WTC11 (cell line): ENCODE results near the gene C22orf31. TPM values are rescaled to one million over a fixed set of nuclear protein-coding genes. Genes with fewer than 3 reads are reported as not detected.

Experiments
- ATAC-seq: fragments of 200-7000 bp; cut with Tn5 transposase; 2 replicates; pipeline ENCODE4 v1.10.0; 2021; ENCODE audit warnings: mild to moderate bottlenecking, moderate library complexity
- CTCF ChIA-PET: fragments of 300-600 bp; sonication (Branson Sonifier 250); formaldehyde crosslinking; loops from one replicate; lab custom pipeline; 2021; ENCODE audit warnings: antibody characterized with exemption; lab: Charles Lee
- POLR2A ChIA-PET: fragments of 350-600 bp; sonication (Branson Sonifier 250); formaldehyde crosslinking; loops from one replicate; lab custom pipeline; 2021; ENCODE audit warnings: antibody characterized with exemption; lab: Charles Lee
- DNase-seq: peaks from one replicate; pipeline ENCODE4 v3.0.0; 2021; ENCODE audit warnings: low spot score
- H3K27ac Mint-ChIP-seq: 2 replicates; pipeline ENCODE4 v1.8.0; 2021; ENCODE audit warnings: mixed read lengths
- H3K27me3 Mint-ChIP-seq: 2 replicates; pipeline ENCODE4 v1.8.0; 2021; ENCODE audit warnings: low read depth, mild to moderate bottlenecking, moderate library complexity, mixed read lengths
- H3K36me3 Mint-ChIP-seq: 2 replicates; pipeline ENCODE4 v1.8.0; 2021; ENCODE audit warnings: mixed read lengths
- H3K4me1 Mint-ChIP-seq: 2 replicates; pipeline ENCODE4 v1.8.0; 2022; ENCODE audit warnings: mixed read lengths
- H3K4me3 Mint-ChIP-seq: 2 replicates; pipeline ENCODE4 v1.8.0; 2021; ENCODE audit warnings: mild to moderate bottlenecking, moderate library complexity, mixed read lengths
- H3K9me3 Mint-ChIP-seq: 2 replicates; pipeline ENCODE4 v1.8.0; 2021; ENCODE audit warnings: mixed read lengths
- AR ChIP-seq: fragments of 250-450 bp; sonication (Bioruptor Pico); IDR thresholded peaks from 2 replicates; pipeline ENCODE4 v1.9.0; 2021; ENCODE audit warnings: mild to moderate bottlenecking
- ATF6 ChIP-seq: sonication (generic); formaldehyde crosslinking; IDR thresholded peaks from 2 replicates; pipeline ENCODE4 v1.8.1; 2023; ENCODE audit warnings: mild to moderate bottlenecking, missing genetic modification reagents
- CBFB ChIP-seq: sonication (generic); formaldehyde crosslinking; IDR thresholded peaks from 2 replicates; pipeline ENCODE4 v1.8.1; 2022; ENCODE audit warnings: mild to moderate bottlenecking, low read depth, missing genetic modification reagents
- FOXJ3 ChIP-seq: sonication (generic); formaldehyde crosslinking; IDR thresholded peaks from 2 replicates; pipeline ENCODE4 v1.9.0; 2021; ENCODE audit warnings: missing genetic modification reagents, mild to moderate bottlenecking, borderline replicate concordance
- FOXP4 ChIP-seq: sonication (generic); formaldehyde crosslinking; IDR thresholded peaks from 2 replicates; pipeline ENCODE4 v1.8.0; 2022; ENCODE audit warnings: mild to moderate bottlenecking, missing genetic modification reagents
- GTF2I ChIP-seq: fragments of 250-450 bp; sonication (Bioruptor Pico); conservative IDR thresholded peaks from 2 replicates; pipeline ENCODE4 v1.4.0; 2021; ENCODE audit warnings: mild to moderate bottlenecking
- HMGA2 ChIP-seq: fragments of 250-450 bp; sonication (Bioruptor Pico); IDR thresholded peaks from 2 replicates; pipeline ENCODE4 v1.4.0; 2021; ENCODE audit warnings: mild to moderate bottlenecking, moderate library complexity
- KAT7 ChIP-seq: sonication (generic); formaldehyde crosslinking; IDR thresholded peaks from 2 replicates; pipeline ENCODE4 v1.8.1; 2023; ENCODE audit warnings: missing genetic modification reagents, mild to moderate bottlenecking, borderline replicate concordance
- NR1H2 ChIP-seq: sonication (generic); formaldehyde crosslinking; IDR thresholded peaks from 2 replicates; pipeline ENCODE4 v1.9.0; 2021; ENCODE audit warnings: mild to moderate bottlenecking, moderate library complexity, missing genetic modification reagents
- RELA ChIP-seq: sonication (generic); formaldehyde crosslinking; IDR thresholded peaks from 2 replicates; pipeline ENCODE4 v1.8.1; 2022; ENCODE audit warnings: missing genetic modification reagents, mild to moderate bottlenecking, borderline replicate concordance
- STAT6 ChIP-seq: sonication (generic); formaldehyde crosslinking; conservative IDR thresholded peaks from 2 replicates; pipeline ENCODE4 v1.8.1; 2023; ENCODE audit warnings: mild to moderate bottlenecking, low read depth, missing genetic modification reagents, moderate library complexity
- TCF7 ChIP-seq: sonication (generic); formaldehyde crosslinking; IDR thresholded peaks from 2 replicates; pipeline ENCODE4 v1.8.0; 2022; ENCODE audit warnings: mild to moderate bottlenecking, low read depth, missing genetic modification reagents, moderate library complexity
- TEAD1 ChIP-seq: sonication (generic); formaldehyde crosslinking; IDR thresholded peaks from 2 replicates; pipeline ENCODE4 v1.8.0; 2022; ENCODE audit warnings: mild to moderate bottlenecking, missing genetic modification reagents
- ZBTB43 ChIP-seq: sonication (generic); formaldehyde crosslinking; IDR thresholded peaks from 2 replicates; pipeline ENCODE4 v1.8.1; 2023; ENCODE audit warnings: mild to moderate bottlenecking, missing genetic modification reagents
- ZNF396 ChIP-seq: fragments of 250-450 bp; sonication (Bioruptor Pico); IDR thresholded peaks from 2 replicates; pipeline ENCODE4 v1.8.0; 2021; ENCODE audit warnings: mild to moderate bottlenecking, moderate library complexity, borderline replicate concordance
- total RNA-seq: library from RNA; stranded (reverse); gene quantifications from 3 replicates; pipeline ENCODE4 v1.2.3, GENCODE V29; 2021

C22orf31 gene
- total RNA-seq, 1 experiment from 2014 or later, result not detected

- Mint-ChIP-seq H3K27me3 (no peaks in the 10 kb centered on the region), H3K4me1 (peaks cover 39% of the 10 kb centered on the region), H3K4me3 (peak overlapping the region; percentile 77), H3K36me3 (no peaks in the 10 kb centered on the region), H3K9me3 (no peaks in the 10 kb centered on the region), H3K27ac (peak overlapping the region; percentile 26; the same call in 1 of the 2 replicates)
- no peak for TF ChIP-seq STAT6 (CRISPR knock-in tag)
- no peak for TF ChIP-seq ATF6 (CRISPR knock-in tag)
- TF ChIP-seq NR1H2, result no peak
- no peak for TF ChIP-seq HMGA2 (CRISPR knock-in tag)
- TF ChIP-seq CBFB (CRISPR knock-in tag), result no peak
- no peak for DNase-seq
- ATAC-seq, result no peak
- ChIA-PET CTCF (interaction anchor here (1.1 to 3.2 kb wide), 4 partner anchors 11 to 125 kb away, joined by 4 to 15 read pairs (median 8); no protein-coding TSS in a partner anchor), POLR2A (interaction anchor here (0.5 kb wide), 1 partner anchor 367 kb away, joined by 3 read pairs; no protein-coding TSS in a partner anchor)
Observed at GRCh38 chr22:29029202-29030000, 32.2 kb downstream of the C22orf31 start.

- DNase-seq, result no peak
- no peaks in the 10 kb centered on the region for H3K27me3 Mint-ChIP-seq
- H3K9me3 Mint-ChIP-seq, result no peaks in the 10 kb centered on the region
- ATAC-seq, result no peak
- POLR2A ChIA-PET, result no interaction called here
- H3K27ac Mint-ChIP-seq, result no peak overlapping the region
- TF ChIP-seq RELA (CRISPR knock-in tag) (no peak), TCF7 (CRISPR knock-in tag) (no peak), ZBTB43 (no peak), NR1H2 (no peak), GTF2I (CRISPR knock-in tag) (no peak)
- H3K4me3 Mint-ChIP-seq, result no peak overlapping the region
- H3K4me1 Mint-ChIP-seq, result peaks cover 47% of the 10 kb centered on the region
- no peaks in the 10 kb centered on the region for H3K36me3 Mint-ChIP-seq
- CTCF ChIA-PET, result interaction anchor here (0.6 to 3.2 kb wide), 2 partner anchors 12 to 145 kb away, joined by 4 to 15 read pairs; no protein-coding TSS in a partner anchor
Observed at GRCh38 chr22:29028468-29028867, 33.2 kb downstream of the C22orf31 start.

- ChIA-PET CTCF (interaction anchor here (1.3 kb wide), 1 partner anchor 141 kb away, joined by 3 read pairs; no protein-coding TSS in a partner anchor), POLR2A (interaction anchor here (0.6 kb wide), 1 partner anchor 33 kb away, joined by 4 read pairs; no protein-coding TSS in a partner anchor)
- H3K36me3 Mint-ChIP-seq, result no peaks in the 10 kb centered on the region
- peaks cover 50% of the 10 kb centered on the region for H3K4me1 Mint-ChIP-seq
- no peak overlapping the region for H3K27ac Mint-ChIP-seq
- TF ChIP-seq ATF6 (CRISPR knock-in tag) (no peak), KAT7 (CRISPR knock-in tag) (no peak), FOXP4 (no peak), TEAD1 (CRISPR knock-in tag) (no peak), FOXJ3 (CRISPR knock-in tag) (no peak), AR (CRISPR knock-in tag) (no peak), GTF2I (CRISPR knock-in tag) (no peak), ZNF396 (CRISPR knock-in tag) (no peak)
- ATAC-seq, result no peak
- no peak overlapping the region for H3K4me3 Mint-ChIP-seq
- no peak for DNase-seq
- no peaks in the 10 kb centered on the region for H3K9me3 Mint-ChIP-seq
- no peaks in the 10 kb centered on the region for H3K27me3 Mint-ChIP-seq
Observed at GRCh38 chr22:29026579-29026978, 35.1 kb downstream of the C22orf31 start.
